DMS53 (cell line): Measurements from ENCODE around the gene ACTR3.

Experiments
- DNase-seq: peaks from one replicate; lab custom pipeline; 2025; lab: John Stamatoyannopoulos, UW

ACTR3 gene

GRCh38 chr2:113966171-113966570 is 76.3 kb downstream of the ACTR3 start:
- no peak for DNase-seq

GRCh38 chr2:113966832-113967231 is 76.9 kb downstream of the ACTR3 start:
- DNase-seq: peak; percentile 15

- DNase-seq: no peak
These were observed 77.4 kb downstream of the ACTR3 start for GRCh38 chr2:113967272-113967671.

GRCh38 chr2:113972766-113973165 is 82.9 kb downstream of the ACTR3 start:
- no peak for DNase-seq

GRCh38 chr2:113973810-113974209 is 83.9 kb downstream of the ACTR3 start:
- no peak for DNase-seq

- DNase-seq: no peak
These were observed 84.8 kb downstream of the ACTR3 start for GRCh38 chr2:113974727-113975126.

GRCh38 chr2:113976277-113976928 is 86.5 kb downstream of the ACTR3 start:
- DNase-seq: no peak

GRCh38 chr2:113977060-113977659 is 87.3 kb downstream of the ACTR3 start:
- DNase-seq: peak; percentile 30

GRCh38 chr2:113977660-113978523 is 88.0 kb downstream of the ACTR3 start:
- DNase-seq: peak; percentile 93

GRCh38 chr2:113978524-113979190 is 88.8 kb downstream of the ACTR3 start:
- no peak for DNase-seq

GRCh38 chr2:113979191-113980128 is 89.6 kb downstream of the ACTR3 start:
- DNase-seq: peak; percentile 33

- DNase-seq: peak; percentile 40
These were observed 91.1 kb downstream of the ACTR3 start for GRCh38 chr2:113980946-113981345.

- no peak for DNase-seq
These were observed 91.7 kb downstream of the ACTR3 start for GRCh38 chr2:113981404-113982134.

- no peak for DNase-seq
These were observed 95.9 kb downstream of the ACTR3 start for GRCh38 chr2:113985554-113986397.

GRCh38 chr2:113986762-113987290 is 96.9 kb downstream of the ACTR3 start:
- DNase-seq: no peak

- peak; percentile 42 for DNase-seq
These were observed 102.2 kb downstream of the ACTR3 start for GRCh38 chr2:113992090-113992489.

GRCh38 chr2:113996671-113997594 is 107.0 kb downstream of the ACTR3 start:
- DNase-seq: no peak

- no peak for DNase-seq
These were observed 111.3 kb downstream of the ACTR3 start for GRCh38 chr2:114001152-114001551.
